HG03095 (cell line): ENCODE results near the gene APPL2.
"Not testable (repeated sequence)": the region's sequence is repeated elsewhere in the genome, so short reads cannot be mapped to it uniquely, and the experiment has no call there.

Experiments
- ATAC-seq: cut with Tn5 transposase; IDR thresholded peaks from one replicate; pipeline ENCODE4 v1.9.1; 2021; ENCODE audit warnings: moderate library complexity; ENCODE audit not compliant: unreplicated experiment

The APPL2 gene

GRCh38 chr12:105200385-105200784, 35.6 kb downstream of the APPL2 start:
- no peak for ATAC-seq

DNA sequence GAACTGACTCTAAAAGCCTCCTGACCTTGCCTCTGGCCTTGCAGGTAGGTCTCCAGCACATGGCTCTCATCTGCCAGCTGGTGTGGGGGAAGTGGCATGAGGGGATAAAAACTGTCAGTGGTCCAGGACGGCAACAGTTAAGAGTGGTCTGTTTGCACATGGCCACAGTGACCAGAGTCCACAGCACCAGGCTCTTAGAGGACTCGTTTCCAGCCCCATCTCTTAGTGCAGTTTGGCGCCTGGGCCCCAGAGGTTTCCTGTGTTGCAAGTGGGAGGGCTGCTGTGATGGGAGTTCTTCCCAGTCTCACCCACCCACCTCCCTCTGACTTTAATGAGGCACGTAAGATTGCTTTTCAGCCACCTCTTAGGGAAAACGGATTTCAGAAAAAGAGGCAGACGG, 37.0 kb downstream of the APPL2 start:
- no peak for ATAC-seq

- no peak for ATAC-seq
These were observed 39.9 kb downstream of the APPL2 start for GRCh38 chr12:105196090-105196489.

DNA sequence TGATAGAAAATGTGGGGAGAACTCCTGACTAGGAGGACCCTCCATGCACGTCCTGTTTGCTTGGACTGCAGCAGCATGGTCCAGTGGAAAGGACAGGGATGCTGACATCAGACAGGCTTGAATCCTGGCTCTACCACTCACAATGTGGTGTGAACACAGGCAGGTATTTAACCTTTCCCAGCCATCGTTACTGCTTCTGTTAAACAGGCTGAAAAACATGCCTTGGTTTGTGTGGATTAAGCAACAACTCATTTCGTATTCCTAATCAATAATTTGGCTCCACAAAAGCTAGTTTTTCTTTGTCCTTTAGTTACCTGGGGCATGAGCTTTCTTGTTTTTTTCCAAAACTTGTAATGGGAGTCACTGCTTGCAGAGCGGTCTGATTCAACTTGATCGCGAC, 41.0 kb downstream of the APPL2 start:
- ATAC-seq: no peak

GRCh38 chr12:105192624-105193225, 43.2 kb downstream of the APPL2 start:
- ATAC-seq: no peak

- ATAC-seq: no peak
These were observed 45.4 kb downstream of the APPL2 start for GRCh38 chr12:105190530-105190929.

DNA sequence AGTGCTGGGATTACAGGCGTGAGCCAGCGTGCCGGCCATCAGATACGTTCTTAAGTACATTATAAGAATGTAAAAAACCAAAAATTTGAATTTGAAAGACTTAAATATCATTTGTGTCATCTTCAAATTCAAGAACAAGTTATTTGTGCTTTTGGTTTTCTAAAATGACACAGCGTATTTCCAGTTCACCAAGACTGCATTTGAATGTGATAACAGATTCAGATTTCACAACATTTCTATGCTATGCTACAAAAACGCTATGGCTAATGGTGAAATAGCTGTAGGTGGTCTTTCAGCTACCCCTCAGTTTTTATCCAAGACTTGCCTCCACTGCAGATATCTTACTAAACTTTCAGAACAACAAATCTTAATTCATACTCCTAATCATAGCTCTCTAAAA, 46.7 kb downstream of the APPL2 start:
- no peak for ATAC-seq

GRCh38 chr12:105183976-105184375, 52.0 kb downstream of the APPL2 start:
- ATAC-seq: not testable (repeated sequence)

GRCh38 chr12:105183406-105183805, 52.6 kb downstream of the APPL2 start:
- not testable (repeated sequence) for ATAC-seq

GRCh38 chr12:105179114-105179513, 56.9 kb downstream of the APPL2 start:
- not testable (repeated sequence) for ATAC-seq

DNA sequence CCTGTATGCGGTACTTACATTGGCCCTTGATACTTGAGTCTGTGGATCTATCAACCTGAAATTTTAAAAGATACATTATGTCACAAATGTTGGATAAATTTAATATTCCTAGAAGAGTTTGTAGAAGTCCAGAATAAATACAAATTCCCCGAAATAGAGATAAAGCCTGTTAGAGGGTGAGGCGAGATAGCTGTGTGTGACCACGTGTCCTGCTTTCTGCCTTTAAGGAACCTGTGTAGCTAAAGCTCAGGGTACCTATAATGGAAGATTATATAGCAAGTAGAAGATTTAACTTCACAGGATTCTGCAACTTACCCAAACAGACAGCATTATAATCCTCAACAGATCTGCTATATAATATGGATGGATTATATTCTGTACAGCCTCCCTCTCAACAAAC, 58.8 kb downstream of the APPL2 start:
- ATAC-seq: no peak

DNA sequence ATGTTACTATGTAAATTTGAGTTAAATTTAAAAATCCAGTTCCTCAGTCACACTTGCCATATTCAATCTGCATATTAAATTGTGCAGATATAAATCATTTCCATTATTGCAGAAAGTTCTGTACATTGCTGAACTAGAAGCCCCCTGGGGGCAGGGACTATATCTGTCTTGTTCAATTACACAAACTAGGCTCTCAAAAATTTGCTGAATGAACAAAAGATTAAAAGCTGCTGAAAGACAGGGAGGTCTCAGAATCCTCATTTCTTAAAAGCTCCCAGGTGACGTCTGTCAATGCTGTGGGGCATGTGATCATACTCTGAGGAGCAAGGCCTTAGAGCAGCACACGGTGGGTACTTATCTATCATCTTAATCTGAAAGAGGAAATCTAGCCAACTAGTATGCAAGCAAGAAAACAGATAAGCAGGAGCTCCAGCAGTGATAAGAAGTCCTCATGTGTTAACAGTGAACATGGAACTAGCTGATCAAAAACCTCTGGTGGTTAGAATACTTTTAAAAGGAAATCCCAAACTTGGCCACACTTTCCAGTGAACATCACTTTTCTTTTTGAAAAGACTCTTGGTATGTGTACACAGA, 60.5 kb downstream of the APPL2 start:
- ATAC-seq: no peak

DNA sequence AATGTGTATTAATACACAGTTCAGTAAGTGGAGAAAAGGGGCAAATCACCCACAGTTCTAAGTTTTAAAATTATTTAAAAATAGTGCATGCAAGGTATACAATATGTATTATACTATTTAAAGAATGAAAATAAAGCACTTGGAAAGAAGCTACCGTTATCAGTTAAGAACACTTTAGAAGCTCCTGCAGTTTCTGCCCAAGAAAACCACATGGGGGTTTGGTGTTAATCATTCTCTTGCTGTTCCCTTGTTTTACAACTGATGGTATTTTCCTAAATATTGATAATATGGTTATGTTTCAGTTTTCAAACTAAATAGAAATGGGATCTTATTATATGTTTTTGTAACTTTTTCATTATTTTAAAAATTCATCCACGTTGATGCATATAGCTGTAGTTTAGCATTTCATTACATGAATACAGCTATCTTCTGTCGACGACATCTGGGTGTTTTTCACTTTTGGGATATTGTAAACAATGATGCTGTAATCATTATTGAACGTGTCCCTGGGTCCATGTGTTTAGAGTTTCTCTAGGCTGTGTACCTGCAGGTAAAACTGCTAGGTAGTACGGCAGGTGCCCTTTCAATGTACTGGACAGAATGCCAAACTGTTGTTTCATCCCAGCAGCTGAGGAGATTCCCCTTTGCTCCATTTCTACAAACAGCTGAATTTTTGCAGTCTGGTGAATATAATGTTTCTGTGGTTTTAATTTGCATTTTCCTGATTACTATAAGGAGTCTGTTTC, 64.1 kb downstream of the APPL2 start:
- ATAC-seq: no peak

GRCh38 chr12:105170139-105170538, 65.8 kb downstream of the APPL2 start:
- ATAC-seq: no peak

- no peak for ATAC-seq
These were observed 68.0 kb downstream of the APPL2 start for GRCh38 chr12:105168006-105168405.

- ATAC-seq: no peak
These were observed 68.6 kb downstream of the APPL2 start for GRCh38 chr12:105167346-105167745.

DNA sequence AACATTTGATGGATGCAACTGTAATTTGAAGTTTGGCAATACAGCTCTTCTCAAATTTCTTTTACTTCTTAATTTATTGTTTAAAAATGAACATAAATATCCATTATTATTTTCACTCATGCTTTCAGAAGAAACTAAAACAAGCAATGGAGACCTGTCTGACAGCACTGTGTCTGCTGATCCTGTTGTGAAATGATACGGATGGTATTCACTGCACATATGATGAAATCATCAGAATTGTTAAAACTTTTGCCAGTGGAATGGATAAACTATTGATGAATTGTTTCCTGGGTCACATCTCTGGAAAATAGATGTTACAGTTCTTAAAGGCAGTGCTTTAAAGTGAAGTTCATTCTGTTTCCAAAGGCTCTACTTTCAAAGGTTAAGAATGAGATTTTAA, 69.2 kb downstream of the APPL2 start:
- no peak for ATAC-seq

DNA sequence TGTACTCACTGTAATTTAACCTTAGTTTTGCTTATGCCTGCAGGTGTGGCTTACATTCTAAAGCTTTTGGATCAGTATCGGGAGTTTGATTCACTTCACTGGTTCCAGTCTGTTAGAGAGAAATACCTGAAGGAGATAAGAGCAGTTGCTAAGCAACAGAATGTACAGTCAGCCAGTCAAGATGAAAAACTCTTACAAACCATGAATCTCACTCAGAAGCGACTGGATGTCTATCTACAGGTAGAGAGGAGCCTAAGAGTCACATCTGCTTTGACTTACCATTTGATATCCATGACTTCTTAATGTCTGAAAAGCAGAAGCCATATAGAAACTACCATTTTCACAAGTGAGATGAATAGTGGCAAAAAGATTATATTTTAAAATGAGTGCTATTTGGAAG, 71.9 kb downstream of the APPL2 start:
- no peak for ATAC-seq

DNA sequence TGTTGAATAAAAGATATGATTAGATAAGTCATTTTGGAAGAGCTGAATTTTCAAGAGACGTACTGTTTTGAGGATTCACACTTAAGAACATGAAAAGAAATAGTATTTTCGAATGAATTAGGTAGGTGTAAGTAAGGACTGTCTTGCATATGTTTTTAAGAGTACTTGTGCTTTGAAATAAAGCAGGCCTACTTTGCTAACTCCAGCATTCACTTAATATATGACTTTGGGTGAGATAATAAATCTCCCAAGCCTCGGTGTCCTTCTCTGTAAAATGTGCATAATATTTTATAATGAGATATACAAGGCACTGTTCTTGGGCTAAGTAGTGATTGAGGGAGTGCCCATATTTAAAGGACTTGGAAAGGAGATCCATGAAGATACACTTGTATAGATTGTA, 73.8 kb downstream of the APPL2 start:
- ATAC-seq: no peak

DNA sequence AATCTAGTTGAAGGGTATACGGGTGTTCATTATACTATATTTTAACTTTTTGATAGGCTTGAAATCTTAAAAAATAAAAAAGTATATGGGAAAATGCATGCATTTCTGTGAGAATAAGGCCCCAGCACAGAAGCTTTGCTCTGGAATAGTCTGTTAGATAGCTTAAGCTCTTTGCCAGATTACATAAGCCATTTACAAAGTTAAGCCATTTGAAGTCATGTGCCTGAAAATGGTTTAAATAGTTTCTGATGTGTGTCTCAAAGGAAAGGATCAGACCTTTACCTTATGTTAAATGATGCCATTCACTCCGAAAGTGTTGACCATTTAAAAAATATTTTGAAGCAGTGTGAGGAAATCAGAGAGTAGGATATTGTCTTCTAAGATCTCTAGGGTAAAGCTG, 77.1 kb downstream of the APPL2 start:
- ATAC-seq: no peak

DNA sequence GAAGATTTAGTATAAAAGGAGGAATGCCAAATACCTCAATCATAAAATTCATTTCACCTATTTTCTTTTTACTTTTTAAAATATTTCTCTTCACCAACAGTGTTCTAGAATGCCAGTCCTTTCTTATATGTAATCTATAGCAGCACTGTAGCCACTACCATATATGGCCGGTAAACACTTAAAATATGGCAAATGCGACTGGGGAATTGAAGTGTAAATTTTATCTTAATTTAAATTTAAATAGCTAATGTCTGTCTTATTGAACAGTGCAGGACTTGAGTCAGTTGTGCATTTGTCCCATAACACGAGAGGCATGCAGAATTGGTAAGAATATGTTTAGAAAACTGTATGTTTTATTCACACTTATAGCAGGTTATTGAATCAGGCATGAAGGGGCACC, 78.4 kb downstream of the APPL2 start:
- no peak for ATAC-seq

GRCh38 chr12:105156260-105156659, 79.7 kb downstream of the APPL2 start:
- no peak for ATAC-seq
